22Rv1 (cell line): ENCODE measurements around the gene SH3PXD2A.

Source experiments
- ZFX ChIP-seq: fragments of 450-650 bp; IDR thresholded peaks from 2 replicates; pipeline ENCODE4 v1.6.1; 2017; ENCODE audit warnings: antibody characterized with exemption, borderline replicate concordance
- TF ChIP-seq, protein P1 (sequence below): fragments of 450-650 bp; IDR thresholded peaks from 2 replicates; pipeline ENCODE4 v1.5.1; 2017; ENCODE audit warnings: mild to moderate bottlenecking

DNA sequence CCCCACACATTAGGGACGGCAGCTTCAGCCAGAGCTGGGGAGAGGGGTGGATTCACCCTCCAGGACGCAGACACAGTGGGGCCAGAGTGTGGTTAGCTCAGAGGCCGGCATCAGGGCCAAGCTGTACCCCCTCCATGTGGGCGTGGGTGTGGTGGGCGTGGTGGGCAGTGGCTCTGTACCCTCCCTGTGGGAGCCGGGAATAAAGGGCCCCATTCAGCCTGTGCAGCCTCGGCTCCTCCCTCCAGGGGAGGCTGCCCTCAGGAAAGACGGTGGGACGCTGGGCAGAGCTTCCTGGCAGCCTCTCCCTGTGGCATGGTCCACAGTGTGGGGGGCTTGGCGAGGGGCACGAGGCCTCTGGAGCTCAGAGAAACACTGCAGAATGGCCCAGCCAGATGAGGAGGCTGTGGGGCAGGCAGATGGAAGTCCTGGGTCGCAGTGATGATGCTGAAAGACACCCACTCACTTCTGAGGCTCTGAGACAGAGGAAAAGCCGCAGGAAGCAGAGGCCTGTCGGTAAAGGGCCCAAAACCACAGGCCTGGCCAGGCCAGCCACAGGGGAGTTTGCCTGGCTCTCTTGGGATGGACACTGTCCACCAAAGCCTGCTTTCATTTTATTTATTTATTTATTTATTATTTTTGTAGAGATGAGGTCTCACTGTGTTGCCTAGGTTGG, 108.0 kb downstream of the SH3PXD2A start:
- TF ChIP-seq, protein P1, sequence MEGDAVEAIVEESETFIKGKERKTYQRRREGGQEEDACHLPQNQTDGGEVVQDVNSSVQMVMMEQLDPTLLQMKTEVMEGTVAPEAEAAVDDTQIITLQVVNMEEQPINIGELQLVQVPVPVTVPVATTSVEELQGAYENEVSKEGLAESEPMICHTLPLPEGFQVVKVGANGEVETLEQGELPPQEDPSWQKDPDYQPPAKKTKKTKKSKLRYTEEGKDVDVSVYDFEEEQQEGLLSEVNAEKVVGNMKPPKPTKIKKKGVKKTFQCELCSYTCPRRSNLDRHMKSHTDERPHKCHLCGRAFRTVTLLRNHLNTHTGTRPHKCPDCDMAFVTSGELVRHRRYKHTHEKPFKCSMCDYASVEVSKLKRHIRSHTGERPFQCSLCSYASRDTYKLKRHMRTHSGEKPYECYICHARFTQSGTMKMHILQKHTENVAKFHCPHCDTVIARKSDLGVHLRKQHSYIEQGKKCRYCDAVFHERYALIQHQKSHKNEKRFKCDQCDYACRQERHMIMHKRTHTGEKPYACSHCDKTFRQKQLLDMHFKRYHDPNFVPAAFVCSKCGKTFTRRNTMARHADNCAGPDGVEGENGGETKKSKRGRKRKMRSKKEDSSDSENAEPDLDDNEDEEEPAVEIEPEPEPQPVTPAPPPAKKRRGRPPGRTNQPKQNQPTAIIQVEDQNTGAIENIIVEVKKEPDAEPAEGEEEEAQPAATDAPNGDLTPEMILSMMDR = no peak
- no peak for TF ChIP-seq ZFX
